NCI-H1105 treated with DMSO at 0.1 percent for 48 hours (cell line): ENCODE data around the gene RTL10.

Experiments
- DNase-seq: peaks from one replicate; lab custom pipeline; 2025; lab: John Stamatoyannopoulos, UW

RTL10 gene

DNA sequence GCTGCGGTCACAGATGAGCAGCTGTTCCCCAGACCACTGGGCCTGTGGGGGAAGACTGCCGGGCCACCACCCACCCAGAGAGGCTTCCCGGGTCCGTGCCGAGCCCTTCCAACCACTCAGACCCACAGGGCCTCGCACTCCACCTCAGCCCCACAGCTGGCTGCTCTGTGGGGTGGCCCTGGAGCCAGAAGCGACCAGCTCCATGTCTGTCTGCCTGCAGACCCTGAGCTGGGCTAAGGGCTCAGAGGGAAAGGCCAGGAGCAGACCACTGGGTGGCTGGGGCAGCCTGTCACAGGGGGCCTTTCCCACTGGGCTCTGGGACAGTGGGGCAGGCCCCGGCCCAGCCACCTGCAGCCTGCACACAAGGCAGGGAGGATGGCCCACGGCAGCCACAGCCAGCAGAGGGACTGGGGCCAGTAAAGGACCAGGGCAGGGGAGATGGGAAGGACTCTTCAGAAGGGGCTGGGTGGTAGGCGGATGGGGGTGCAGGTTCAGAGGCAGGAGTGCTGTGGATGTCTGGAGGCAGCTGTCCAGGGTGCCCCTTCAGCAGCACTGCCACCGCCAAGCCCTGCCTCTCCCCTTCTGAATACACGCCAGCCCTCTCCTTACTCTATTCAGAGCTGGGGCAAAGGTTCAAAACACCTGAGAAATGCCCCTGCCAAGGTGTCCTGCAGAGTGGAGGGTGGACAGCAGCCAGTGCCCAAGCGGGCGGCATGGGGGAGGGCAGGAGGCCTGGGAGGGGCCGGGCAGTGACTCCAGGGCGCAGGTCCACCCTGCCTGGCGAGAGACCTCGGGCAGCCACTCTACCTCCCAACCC lies 32.2 kb downstream of the RTL10 start:
- no peak for DNase-seq

DNA sequence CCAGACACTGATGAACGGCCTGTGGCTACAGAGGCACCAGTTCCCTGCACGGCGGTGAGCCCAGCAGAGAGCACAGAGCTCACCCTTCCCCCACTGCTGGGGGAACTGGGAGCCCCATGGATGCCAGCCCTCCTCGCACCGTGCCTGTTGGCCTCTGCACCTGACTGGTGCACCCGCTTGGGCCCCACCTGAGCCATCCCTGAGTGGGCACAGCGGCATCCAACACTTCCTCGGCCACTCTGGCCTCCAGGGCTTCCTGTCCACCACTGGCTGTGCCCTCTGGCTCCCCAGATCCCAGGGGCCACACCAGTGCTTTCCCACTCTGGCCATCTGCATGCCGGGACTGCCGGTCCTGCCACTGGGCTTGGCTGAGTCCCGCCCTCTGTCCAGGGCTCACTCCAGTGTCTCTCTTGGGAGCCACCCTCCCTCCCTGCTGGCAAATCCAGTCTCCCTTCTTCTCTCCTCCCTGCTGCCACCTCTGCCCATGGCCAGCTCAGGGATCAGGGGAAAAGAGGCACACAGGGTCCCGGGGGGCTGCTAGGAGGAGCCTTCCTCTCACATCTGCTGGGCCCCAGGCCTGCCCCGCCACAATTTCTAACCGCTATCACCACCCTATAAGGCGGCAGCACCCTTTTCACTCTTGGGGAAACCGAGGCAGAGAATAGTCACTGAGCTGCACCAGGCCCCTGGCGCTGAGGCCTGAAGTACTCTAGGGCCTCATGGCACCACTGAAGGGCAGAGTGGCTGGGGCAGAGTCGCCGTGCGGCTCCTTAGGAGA lies 33.0 kb downstream of the RTL10 start:
- DNase-seq = no peak

DNA sequence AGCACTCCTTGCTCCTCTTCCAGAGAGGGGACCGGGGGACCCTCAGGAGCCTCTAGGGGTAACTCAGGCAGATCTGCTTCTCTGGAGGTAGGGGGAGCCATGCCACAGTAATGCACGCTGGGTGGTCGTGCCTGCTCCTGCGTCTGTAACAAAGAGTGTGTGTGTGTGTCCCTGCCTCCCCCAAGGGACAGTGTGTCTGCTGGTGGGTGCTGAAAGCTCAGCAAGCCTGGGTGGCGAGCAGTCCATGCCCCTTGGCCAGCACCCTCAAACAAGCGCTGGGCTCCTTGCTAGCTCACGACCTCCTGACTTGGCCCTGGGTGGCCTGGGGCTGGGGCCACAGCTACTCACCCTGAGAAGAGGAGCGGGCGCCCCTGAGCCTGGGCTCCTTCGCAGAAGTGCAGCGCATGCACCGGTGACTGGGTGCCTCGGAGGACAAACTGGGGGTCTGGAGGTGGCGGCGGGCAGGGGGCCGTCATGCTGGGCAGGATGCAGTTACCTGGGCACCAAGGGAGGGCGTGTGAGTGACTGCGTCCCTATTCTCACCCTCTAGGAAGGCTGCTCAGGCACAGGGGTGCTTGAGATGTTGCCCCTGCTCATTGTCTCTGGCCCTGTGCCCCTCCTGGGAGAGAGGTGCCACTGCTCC lies 33.7 kb downstream of the RTL10 start:
- DNase-seq = no peak

DNA sequence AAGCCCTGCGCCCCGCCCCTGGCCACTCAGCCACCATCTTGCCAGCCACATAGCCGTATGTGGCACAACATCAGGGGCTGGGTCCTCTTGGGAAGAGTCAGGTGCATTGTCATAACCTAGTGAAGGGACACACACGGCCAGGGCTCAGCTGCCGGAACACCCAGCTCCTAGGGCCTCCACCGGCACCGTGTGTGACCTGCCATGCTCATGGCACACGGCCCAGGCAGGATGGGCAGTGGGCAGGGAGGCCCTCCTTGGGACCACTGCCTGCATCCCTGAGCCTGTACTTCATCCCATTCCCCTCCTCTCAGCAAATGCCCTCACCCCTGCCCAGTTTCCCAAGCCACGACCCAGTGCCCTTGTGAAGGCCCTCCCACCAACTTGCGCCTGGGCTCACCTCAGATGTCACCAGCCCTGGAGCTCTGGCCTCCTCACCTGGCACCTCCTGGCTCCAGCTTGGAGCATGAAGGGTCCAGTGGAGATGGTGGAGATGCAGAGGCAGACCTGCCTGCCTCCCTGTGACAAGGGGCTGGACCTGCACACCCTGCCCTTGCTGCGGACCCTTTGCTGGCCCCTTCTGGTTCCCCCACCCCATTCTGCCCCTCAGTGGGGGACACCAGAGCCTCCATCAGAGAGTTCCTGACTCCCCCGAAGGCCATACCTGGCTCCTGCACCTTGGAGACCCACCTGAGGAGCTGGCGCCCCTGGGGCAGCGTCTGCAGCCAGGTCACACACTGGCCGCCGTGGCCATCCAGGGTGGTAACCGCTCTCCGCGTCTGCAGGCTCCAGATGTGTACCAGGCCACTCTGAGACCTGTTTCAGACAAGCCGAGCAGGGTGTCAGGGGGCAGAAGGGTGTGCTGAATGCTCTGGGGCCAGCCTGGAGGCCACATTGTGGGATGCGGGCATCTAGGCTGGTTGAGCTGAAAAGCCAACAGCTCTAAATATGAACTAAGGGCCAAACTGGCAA lies 34.5 kb downstream of the RTL10 start:
- no peak for DNase-seq

DNA sequence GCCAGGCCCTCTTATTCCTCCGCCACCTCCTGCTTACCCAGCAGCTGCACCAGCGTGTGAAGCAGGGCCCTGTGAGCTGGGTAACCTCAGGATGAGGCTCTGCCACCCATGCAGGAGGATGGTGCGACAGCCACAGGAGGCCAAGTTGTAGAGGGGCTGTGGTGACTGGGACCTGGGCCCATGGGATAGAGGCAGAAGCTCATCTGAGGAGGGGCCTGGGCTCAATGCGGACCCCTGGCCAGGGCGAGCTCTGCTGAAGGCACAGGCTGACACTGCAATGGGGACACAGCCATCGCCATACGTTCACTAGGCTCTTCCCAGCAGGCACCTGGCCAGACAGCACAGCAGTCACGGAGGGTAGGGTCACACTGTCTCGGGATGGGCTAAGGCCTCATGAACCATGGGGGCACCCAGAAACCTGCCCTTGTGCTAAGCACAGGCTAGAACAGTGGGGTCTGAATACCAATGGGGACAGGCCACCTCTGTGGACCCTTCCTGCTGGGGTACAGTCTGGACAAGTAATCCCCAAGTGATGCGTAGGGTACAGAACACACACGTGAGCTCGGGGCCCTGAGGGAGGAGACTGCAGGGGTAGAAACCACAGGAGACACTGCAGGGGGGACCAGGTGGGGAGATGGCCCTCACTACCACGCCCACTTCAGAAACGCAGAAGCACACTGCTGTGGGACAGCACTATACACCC lies 35.3 kb downstream of the RTL10 start:
- no peak for DNase-seq

DNA sequence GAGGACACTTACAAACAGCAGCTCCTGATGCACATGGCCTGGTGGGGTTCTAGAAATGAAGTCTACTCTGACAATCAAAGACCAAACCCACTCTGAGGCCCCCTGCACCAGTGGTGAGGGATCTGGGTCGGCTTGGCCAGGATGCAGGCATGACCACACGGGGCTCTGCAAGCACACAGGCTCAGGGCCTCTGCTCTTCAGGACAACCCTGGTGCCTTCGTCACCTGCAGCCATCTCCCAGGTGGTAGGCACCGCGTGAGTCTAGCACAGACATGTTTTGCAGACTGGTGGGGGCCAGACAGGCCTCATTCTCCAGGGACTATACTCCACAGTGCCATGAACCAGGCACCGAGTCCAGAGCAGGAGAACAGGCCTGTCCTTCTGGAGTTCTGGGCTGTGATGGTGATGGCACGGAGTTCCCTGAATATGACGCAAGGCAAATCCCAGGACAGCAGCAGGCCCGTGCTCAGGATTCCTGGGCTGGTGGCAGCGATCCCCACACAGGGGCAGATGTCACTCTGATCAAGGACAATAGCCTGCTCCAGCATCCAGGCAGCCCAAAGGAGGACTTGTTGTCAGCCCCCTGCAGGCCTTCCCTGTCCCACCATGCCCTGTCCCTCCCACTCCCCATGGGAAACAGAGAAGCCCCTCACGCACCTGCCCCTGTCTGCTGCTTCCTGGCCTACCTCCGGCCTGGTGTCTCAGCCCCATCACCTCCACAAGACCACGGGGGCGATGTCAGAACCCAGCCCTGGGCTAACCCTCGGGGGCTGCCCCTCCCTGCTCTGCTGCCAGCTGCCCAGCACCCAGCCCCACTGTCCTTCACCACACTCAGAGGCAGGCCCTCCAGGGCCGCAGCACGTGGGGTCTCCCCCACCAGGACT lies 36.1 kb downstream of the RTL10 start:
- DNase-seq = no peak

DNA sequence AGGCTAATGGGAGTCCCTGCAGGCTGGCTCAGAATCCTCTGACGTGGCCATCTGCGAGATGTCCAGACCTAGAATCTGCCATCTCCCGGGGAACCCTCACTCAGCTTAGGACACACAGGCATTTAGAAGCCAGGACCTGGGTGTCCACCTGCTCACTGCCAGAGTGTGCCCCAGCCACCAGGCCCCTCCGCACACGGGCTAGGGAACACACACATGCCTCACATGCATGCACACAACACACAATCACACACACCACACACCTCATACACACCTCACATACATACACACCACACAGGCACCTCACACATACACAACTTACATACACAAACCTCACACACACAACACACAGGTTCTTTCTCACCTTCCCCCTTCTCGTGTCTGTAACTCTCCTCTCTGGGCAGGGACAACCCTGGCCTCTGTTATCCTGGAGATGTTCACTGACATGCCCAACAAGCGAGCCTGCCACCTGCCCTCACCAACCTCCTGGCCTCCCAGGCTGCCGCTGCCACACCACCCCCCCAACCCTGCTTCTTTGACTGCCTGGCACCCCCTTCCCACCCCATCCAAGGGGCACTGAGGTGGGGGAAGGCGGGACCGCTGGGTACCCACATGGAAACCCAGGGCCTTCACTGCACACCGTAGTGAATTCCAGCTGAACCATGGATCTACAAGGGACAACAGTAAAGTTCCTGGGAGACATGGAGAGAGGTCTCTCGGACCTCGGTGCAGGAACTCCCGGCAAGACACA lies 38.1 kb downstream of the RTL10 start:
- no peak for DNase-seq

DNA sequence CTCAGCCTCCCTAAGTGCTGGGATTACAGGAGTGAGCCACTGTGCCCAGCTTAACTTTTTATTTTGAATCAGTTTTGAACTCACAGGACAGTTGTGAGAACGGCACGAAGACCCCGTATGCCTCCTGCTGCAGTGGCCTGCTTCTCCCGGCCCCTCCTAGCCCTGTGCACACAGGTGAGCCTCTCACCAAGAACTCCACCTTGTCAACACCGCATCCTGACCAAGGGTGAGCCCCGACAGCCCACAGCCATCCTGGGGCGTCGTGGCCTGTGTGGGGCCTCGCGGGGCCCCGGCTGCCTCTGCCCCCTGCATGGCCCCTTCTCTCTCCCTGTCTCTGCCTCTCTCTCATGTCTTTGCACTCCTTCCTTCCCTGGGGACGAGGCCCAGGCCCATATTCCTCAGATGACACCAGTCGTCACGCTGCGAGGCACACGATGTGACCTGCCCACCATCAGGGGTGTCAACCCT lies 38.8 kb downstream of the RTL10 start:
- DNase-seq = no peak

DNA sequence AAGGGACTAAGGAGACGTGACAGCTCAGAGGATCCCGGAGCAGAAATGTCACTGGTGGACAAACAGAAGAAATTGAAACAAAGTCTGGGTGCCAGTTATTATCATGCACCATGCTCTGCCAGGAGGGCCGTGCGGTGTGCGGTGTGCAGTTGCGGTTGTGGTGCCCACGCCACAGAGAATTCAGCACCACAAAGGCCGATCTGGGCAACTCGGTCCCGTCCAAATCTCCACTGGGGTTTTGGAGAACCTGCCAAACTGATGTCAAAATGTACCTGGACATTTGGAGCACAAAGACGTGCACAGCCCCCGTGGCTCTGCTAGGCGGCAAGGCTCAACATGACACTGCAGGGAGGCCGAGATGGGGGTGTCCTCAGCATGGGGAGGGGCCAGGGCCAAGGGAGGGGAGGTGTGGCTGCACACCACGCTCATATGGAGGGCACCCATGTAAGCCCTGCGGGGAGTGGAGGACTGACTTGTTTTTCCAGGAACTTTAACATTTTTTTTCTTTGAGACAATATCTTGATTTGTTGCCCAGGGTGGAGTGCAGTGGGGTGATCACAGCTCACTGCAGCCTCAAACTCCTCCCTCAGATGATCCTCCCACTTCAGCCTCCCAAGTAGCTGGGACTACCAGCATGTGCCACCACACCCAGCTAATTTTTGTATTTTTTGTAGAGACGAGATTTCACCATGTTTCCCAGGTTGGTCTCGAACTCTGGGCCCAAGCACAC lies 39.4 kb downstream of the RTL10 start:
- DNase-seq = no peak

DNA sequence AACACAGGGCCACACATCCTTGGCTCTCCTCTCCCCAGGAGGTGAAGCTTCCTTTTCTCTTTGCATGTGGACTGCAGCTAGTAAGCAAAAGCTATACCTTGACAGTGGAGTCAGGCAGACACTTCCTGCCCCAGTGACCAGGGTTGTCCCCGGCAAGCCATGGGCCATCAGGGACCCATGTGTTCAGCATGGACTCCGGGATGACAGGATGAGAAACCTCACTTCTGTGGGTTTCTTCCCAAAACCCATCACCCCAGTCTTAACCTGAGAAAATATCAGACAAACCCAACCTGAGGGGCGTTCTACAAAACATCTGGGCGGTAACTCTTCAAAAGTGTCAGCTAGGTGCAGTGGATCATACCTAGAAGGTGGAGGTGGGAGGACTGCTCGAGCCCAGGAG lies 40.2 kb downstream of the RTL10 start:
- no peak for DNase-seq

DNA sequence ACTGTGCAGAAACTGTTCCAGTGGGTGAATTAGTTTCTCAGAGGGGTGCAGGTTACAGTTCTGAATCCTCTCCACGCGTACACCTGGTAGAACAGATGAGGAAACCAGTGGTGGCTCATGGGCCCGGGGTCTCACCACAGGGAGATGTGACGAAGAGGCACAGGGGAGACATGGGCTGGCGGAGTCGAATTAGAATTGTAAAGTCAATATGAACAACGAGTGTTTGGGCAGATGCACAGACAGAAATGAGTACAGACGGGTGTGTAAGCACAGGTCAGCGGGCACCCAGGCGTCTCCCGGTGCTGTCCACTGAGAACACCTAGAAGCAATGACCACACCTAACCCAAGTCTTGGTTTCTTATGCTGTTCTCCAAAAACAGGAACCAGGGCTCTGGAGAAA lies 41.8 kb downstream of the RTL10 start:
- DNase-seq = no peak

DNA sequence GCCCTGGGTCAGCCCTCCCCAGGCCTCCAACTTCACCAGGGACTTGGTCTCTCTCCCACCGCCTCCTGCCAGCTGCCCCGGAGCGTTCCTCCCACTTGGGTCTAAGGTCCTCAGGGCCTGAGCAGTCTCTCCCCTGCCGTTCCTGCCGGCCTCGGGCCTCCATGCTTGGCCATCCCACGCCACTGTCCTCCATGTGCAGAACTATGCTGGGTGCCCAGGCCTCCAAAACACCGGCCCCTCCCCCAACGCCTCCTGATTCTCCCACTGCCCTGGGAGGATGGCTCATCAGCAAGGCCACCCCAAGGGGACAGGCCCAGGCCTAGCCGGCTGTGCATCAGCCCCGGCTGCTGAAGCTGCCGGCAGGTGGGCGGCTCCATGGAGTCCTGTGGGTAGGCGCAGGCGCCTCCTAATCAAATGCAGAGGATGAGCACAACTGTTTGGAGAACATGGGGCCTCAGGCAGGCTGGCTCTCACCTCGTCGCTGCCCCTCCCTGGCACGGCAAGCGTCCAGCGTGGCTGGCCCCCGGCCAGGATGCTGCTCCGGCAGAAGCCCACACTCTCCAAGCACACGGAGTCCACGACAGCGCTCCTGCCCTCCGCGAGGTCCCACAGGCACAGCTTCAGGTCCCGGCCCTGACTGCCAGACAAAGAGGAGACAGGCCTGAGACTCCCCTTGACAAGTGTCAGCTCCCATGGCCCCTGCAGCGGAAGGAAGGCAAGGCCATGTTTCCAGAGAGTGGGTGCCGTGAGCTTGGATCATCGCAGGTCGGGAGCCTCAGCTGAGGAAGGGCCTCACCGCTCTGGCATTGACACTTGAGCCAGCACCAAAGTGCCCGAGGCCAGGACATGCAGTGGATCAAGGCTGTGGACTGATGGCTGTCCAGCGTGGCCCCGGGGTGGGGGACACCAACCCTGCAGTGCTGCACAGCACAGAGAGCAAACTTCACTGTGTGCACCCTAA lies 42.6 kb downstream of the RTL10 start:
- DNase-seq = no peak

DNA sequence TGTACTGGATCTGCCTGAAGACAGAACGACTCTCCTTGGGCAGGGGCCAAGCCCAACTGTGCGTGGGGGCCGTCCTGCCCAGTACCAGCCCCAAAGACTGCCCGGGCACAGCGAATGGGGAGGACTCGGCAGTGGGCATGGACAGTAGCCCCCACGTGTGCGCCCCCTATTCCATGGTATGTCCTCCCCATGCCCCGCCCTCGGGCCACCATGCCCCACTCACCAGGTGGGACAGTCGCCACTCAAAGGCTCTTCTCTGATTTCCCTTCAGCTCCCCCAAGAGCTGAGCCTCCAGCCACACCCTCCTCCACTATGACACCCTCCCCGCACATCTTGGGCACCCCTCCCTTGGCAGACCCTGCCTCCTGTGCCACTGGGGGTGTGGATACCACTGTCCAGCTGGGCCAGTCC lies 43.5 kb downstream of the RTL10 start:
- DNase-seq = no peak

DNA sequence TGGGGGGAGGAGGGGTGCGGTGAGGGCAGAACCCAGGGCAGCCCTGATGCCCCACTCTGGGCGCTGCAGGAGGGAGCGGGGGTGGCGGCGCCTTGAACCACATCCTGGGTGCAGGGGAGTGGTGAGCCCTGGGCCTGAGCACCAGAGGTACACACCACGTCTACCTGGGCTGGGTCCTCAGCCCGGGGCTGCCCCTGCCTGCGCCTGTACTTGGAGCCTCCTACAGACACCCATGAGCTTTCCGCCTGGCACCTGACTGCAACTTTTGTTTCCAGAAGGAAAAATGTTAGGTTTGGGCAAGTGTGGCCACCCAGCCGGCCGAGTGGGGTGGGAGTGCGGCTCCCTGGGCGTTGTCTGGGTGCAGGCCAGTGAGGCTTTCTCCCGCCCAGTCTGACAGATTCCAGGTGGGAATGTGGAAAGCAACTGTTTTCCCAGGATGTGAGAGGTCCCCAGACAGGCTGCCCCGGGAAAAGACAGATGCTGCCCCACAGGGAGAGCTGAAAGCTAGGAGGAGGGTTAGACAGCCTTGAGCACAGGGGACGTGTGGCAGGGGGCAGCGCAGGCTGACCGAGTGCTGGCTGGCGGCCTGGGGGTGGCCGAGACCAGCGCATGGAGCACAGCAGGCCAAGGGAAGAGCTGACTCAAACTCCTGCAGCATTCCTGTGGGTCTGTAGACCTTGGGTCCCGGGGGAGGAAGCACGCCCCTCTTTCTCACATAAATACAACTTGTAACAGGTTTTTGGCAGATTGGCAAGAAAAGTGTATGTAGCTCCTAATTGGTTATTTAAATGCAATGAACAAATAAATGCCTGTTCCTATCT lies 44.1 kb downstream of the RTL10 start:
- DNase-seq = no peak

DNA sequence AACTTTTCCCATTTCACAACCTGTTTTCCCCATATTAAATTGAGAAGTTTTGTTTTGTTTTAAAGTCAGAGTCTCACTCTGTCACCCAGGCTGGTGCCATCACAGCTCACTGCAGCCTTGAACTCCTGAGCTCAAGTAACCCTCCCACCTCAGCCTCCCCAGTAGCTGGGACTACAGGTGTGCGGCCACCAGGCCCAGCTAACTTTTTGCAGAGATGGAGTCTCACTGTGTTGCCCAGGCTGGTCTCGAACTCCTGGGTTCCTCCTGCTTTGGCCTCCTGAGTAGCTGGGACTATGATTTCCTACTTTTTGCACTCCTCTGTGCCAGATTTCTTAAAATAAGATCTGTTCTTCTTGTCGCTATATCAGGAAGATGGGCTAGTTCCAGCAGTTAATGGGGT lies 44.9 kb downstream of the RTL10 start:
- no peak for DNase-seq

DNA sequence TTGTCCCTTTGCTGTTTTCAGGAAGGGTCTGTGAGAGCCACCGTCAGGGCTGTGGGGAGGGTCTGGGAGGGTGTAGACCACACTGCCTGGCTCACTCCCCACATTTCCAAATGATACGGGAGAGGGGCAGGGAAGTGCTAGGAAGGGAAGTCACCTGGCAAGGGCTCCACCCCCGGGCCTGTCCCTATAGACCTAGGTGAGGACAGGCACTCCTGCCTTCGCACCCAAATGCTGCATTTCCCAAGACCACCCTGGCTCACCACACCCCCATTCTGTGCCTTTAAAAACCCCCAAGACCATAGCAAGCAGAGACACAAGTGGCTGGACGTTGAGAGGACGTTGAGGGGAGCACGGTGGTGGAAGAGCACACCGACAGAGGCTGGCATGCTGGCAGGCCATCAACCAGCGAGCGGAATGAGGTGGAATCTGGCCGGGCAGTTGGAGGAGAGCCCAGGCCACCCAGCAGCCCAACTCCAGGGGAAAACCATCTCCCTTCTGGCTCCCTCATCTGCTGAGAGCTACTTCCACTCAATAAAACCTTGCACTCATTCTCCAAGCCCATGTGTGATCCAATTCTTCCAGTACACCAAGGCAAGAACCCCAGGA lies 45.7 kb downstream of the RTL10 start:
- no peak for DNase-seq
